SK-N-SH (cell line): ENCODE measurements around the gene RICTOR. TPM values are rescaled to one million over a fixed set of nuclear protein-coding genes. Genes with fewer than 3 reads are reported as not detected.

Experiments used
- CTCF ChIA-PET: fragments of 300-600, 350-600 bp; formaldehyde crosslinking; extraction: SDS; loops from one replicate; lab custom pipeline; 2021; lab: Yijun Ruan, JAX
- POLR2A ChIA-PET: fragments of 350-600 bp; sonication (Branson Sonifier 250); formaldehyde crosslinking; extraction: SDS; loops from one replicate; lab custom pipeline; 2020; ENCODE audit warnings: antibody characterized with exemption, inconsistent platforms; lab: Yijun Ruan, JAX
- DNase-seq: peaks from one replicate; pipeline ENCODE4 v3.0.0; 2012
- H2AFZ ChIP-seq: fragments of 200-600 bp; sonication (generic); 2 replicates; pipeline ENCODE4 v1.8.1; 2016; ENCODE audit warnings: antibody characterized with exemption, mild to moderate bottlenecking, low read depth
- H3F3A ChIP-seq: fragments of 200-600 bp; sonication (generic); replicated peaks from 2 replicates; pipeline ENCODE3; 2016; ENCODE audit warnings: antibody characterized with exemption, mild to moderate bottlenecking; ENCODE audit not compliant: insufficient read depth
- H3K27ac ChIP-seq, 2 experiments: fragments of 200-500 bp in 1 of 2; fragments of 200-600 bp in 1 of 2; sonication (Bioruptor generic) in 1 of 2; sonication (generic), shearing (Covaris generic) in 1 of 2; 2 replicates each; pipeline versions ENCODE4 v1.5.1 to v1.6.1; 2014 to 2016; ENCODE audit warnings: low read depth in 2 of 2, inconsistent platforms in 1 of 2, low read length in 1 of 2, mild to moderate bottlenecking in 1 of 2, mixed read lengths in 1 of 2
- H3K27me3 ChIP-seq: fragments of 200-600 bp; sonication (generic), shearing (Covaris generic); 2 replicates; pipeline ENCODE4 v1.6.1; 2016; ENCODE audit warnings: mixed run types; ENCODE audit not compliant: insufficient read depth
- H3K36me3 ChIP-seq, 2 experiments: fragments of 200-500 bp in 1 of 2; fragments of 200-600 bp in 1 of 2; sonication (Bioruptor generic) in 1 of 2; sonication (generic) in 1 of 2; replicated peaks in 1 of 2; 2 replicates each; pipeline versions ENCODE3 to v1.5.1; 2014 to 2016; ENCODE audit warnings: low read length in 1 of 2, mild to moderate bottlenecking in 1 of 2; ENCODE audit not compliant: insufficient read depth in 2 of 2, control insufficient read depth in 1 of 2
- H3K4me1 ChIP-seq, 2 experiments: fragments of 200-500 bp in 1 of 2; fragments of 200-600 bp in 1 of 2; sonication (Bioruptor generic) in 1 of 2; sonication (generic), shearing (Covaris generic) in 1 of 2; 2 replicates each; pipeline versions ENCODE4 v1.5.1 to v1.6.1; 2014 to 2016; ENCODE audit warnings: low read depth in 1 of 2, low read length in 1 of 2, mixed run types in 1 of 2; ENCODE audit not compliant: insufficient read depth in 2 of 2, control insufficient read depth in 1 of 2
- H3K4me2 ChIP-seq: fragments of 200-600 bp; sonication (generic), shearing (Covaris generic); 2 replicates; pipeline ENCODE4 v1.6.1; 2017; ENCODE audit warnings: mixed run types
- H3K4me3 ChIP-seq, 2 experiments: fragments of 200-500 bp in 1 of 2; fragments of 200-600 bp in 1 of 2; sonication (Bioruptor generic) in 1 of 2; sonication (generic), shearing (Covaris generic) in 1 of 2; 2 replicates each; pipeline versions ENCODE4 v1.5.1 to v1.8.1; 2014 to 2016; ENCODE audit warnings: low read depth in 2 of 2, inconsistent platforms in 1 of 2, low read length in 1 of 2, mild to moderate bottlenecking in 1 of 2, mixed read lengths in 1 of 2, moderate library complexity in 1 of 2
- H3K79me2 ChIP-seq: fragments of 200-600 bp; sonication (generic); 2 replicates; pipeline ENCODE4 v1.8.1; 2017; ENCODE audit warnings: mild to moderate bottlenecking; ENCODE audit not compliant: insufficient read depth
- H3K9ac ChIP-seq: fragments of 200-600 bp; sonication (generic); 2 replicates; pipeline ENCODE4 v1.6.1; 2017; ENCODE audit warnings: mixed run types
- H3K9me2 ChIP-seq: fragments of 200-600 bp; sonication (generic); 2 replicates; pipeline ENCODE4 v1.6.1; 2017; ENCODE audit warnings: mixed run types
- H3K9me3 ChIP-seq: fragments of 200-600 bp; sonication (generic); 2 replicates; pipeline ENCODE4 v1.6.1; 2017; ENCODE audit warnings: mixed run types, mild to moderate bottlenecking, moderate library complexity
- H4K20me1 ChIP-seq: fragments of 200-600 bp; sonication (generic); 2 replicates; pipeline ENCODE4 v1.6.1; 2017; ENCODE audit warnings: mild to moderate bottlenecking, mixed run types; ENCODE audit not compliant: insufficient read depth
- CHD2 ChIP-seq: fragments of 150-350 bp; IDR thresholded peaks from 2 replicates; pipeline ENCODE4 v1.6.1; 2018; ENCODE audit warnings: low read length; ENCODE audit not compliant: partially characterized antibody
- EP300 ChIP-seq, 2 experiments: IDR thresholded peaks; 2 replicates each; pipeline versions ENCODE4 v1.4.0 to v1.6.1; 2012; ENCODE audit warnings: borderline replicate concordance in 1 of 2, low read depth in 1 of 2, low read length in 1 of 2
- EZH2phosphoT487 ChIP-seq: fragments of 200-600 bp; sonication (generic); IDR thresholded peaks from 2 replicates; pipeline ENCODE4 v1.6.1; 2017; ENCODE audit warnings: low read depth, mixed run types, mild to moderate bottlenecking, antibody characterized with exemption, moderate library complexity, borderline replicate concordance
- FOSL2 ChIP-seq: IDR thresholded peaks from 2 replicates; pipeline ENCODE4 v1.4.0; 2012; ENCODE audit warnings: low read depth, mild to moderate bottlenecking, moderate library complexity, borderline replicate concordance
- GATA2 ChIP-seq: sonication (generic); formaldehyde crosslinking; IDR thresholded peaks from 2 replicates; pipeline ENCODE4 v1.5.0; 2020; ENCODE audit warnings: mild to moderate bottlenecking, missing genetic modification reagents
- MAX ChIP-seq: IDR thresholded peaks from 2 replicates; pipeline ENCODE4 v1.4.0; 2012; ENCODE audit warnings: low read depth
- NFIC ChIP-seq: IDR thresholded peaks from 2 replicates; pipeline ENCODE4 v1.4.0; 2012; ENCODE audit warnings: borderline replicate concordance
- NRF1 ChIP-seq: IDR thresholded peaks from 2 replicates; pipeline ENCODE4 v1.6.1; 2012; ENCODE audit warnings: low read depth, mild to moderate bottlenecking, low read length
- PBX3 ChIP-seq: IDR thresholded peaks from 2 replicates; pipeline ENCODE4; 2012
- RCOR1 ChIP-seq: fragments of 150-350 bp; IDR thresholded peaks from 2 replicates; pipeline ENCODE4 v1.6.1; 2017; ENCODE audit warnings: antibody characterized with exemption, low read length
- REST ChIP-seq: IDR thresholded peaks from 2 replicates; pipeline ENCODE4 v1.6.1; 2012; ENCODE audit warnings: mild to moderate bottlenecking, low read depth, low read length, moderate library complexity
- RXRA ChIP-seq: IDR thresholded peaks from 2 replicates; pipeline ENCODE4 v1.4.0; 2012; ENCODE audit warnings: low read depth, mild to moderate bottlenecking, borderline replicate concordance
- TCF12 ChIP-seq: IDR thresholded peaks from 2 replicates; pipeline ENCODE4 v1.4.0; 2012
- WGBS: methylation state at CpG from one replicate; pipeline ENCODE4 v1.1.6; 2017; ENCODE audit warnings: low lambda C conversion rate; 5-methylcytosine and 5-hydroxymethylcytosine counted together
- polyA plus RNA-seq, 3 experiments: library from polyadenylated mRNA; depleted of rRNA; stranded (reverse); fragments of >200 nt; gene quantifications; 2 replicates each; pipeline ENCODE4 v1.2.3, GENCODE V29; 2012
- TF ChIP-seq, protein P1 (sequence below): fragments of 150-350 bp; IDR thresholded peaks from 2 replicates; pipeline ENCODE4 v1.6.1; 2017; ENCODE audit warnings: antibody characterized with exemption, low read length, low read depth, borderline replicate concordance
- TF ChIP-seq, protein P2 (sequence below): IDR thresholded peaks from 2 replicates; pipeline ENCODE4 v1.4.0; 2012; ENCODE audit warnings: low read depth, borderline replicate concordance

RICTOR gene
- polyA plus RNA-seq, 1 of the 3 experiments (the other 2 are of a cell fraction): 1.6 TPM

DNA sequence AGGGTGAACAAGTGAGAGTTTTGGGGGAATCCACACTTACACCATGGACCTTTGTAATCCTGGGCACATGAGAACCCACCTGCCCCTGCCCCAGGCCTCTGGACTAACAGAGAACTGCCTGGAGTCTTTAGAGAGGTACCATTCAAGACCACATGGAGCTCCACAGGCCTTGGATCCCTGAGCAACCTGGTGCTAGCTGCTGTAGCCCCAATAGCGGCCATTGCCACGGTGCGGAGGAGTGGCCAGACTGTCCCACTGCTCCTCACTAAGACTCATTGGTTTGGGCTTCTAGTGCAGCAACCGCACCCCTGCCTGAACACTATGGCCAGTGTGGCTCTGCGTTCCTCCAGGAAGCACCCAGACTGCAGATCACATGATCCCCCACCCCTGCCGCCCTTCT is 182.6 kb downstream of the RICTOR start:
- CTCF ChIA-PET: interaction anchor here (0.6 to 1.4 kb wide), 2 partner anchors 14 to 450 kb away, joined by 3 read pairs; no protein-coding TSS in a partner anchor
- Histone ChIP-seq H3K4me2 (no peak overlapping the region), H2AFZ (no peak overlapping the region), H3K27ac (no peak overlapping the region), H3K36me3 (peaks cover 25 to 42% of the 10 kb centered on the region in 2 experiments), H3K9me3 (peaks cover 16% of the 10 kb centered on the region), H3K4me1 (no peaks in the 10 kb centered on the region), H3K27me3 (no peaks in the 10 kb centered on the region), H3K9me2 (peaks cover 4% of the 10 kb centered on the region; the same call in 1 of the 2 replicates), H3K79me2 (no peaks in the 10 kb centered on the region), H3F3A (peaks cover 3% of the 10 kb centered on the region), H3K4me3 (no peak overlapping the region), H4K20me1 (no peaks in the 10 kb centered on the region), H3K9ac (no peak overlapping the region)
- POLR2A ChIA-PET: no interaction called here
- no peak for DNase-seq
- no CpG with 5 or more reads among the region's 6 CpGs for WGBS
- TF ChIP-seq GATA2 (CRISPR knock-in tag) (no peak), RCOR1 (no peak), RXRA (no peak), EZH2phosphoT487 (no peak), PBX3 (no peak), NFIC (no peak), TCF12 (no peak), FOSL2 (no peak), NRF1 (no peak)
- TF ChIP-seq, protein P1, sequence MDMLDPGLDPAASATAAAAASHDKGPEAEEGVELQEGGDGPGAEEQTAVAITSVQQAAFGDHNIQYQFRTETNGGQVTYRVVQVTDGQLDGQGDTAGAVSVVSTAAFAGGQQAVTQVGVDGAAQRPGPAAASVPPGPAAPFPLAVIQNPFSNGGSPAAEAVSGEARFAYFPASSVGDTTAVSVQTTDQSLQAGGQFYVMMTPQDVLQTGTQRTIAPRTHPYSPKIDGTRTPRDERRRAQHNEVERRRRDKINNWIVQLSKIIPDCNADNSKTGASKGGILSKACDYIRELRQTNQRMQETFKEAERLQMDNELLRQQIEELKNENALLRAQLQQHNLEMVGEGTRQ: no peak

GRCh38 chr5:38889424-38889823 is 184.8 kb downstream of the RICTOR start:
- H3K36me3 ChIP-seq: peaks cover 46 to 57% of the 10 kb centered on the region in 2 experiments
- ChIA-PET CTCF (interaction anchor here (1.8 kb wide), 1 partner anchor 32 kb away, joined by 5 read pairs; no protein-coding TSS in a partner anchor), POLR2A (no interaction called here)
- H3K9me3 ChIP-seq: peaks cover 7% of the 10 kb centered on the region; the same call in 1 of the 2 replicates
- H3F3A ChIP-seq: peaks cover under 1% of the 10 kb centered on the region
- H4K20me1 ChIP-seq: no peaks in the 10 kb centered on the region
- H3K4me1 ChIP-seq: no peaks in the 10 kb centered on the region
- TF ChIP-seq REST: no peak
- TF ChIP-seq EP300 (IDR thresholded peaks at IDR 0.05; ENCODE audit: borderline replicate concordance in 1 of 2, low read depth in 1 of 2, low read length in 1 of 2): no peak
- no peak for TF ChIP-seq CHD2
- TF ChIP-seq MAX: no peak
- no peak for TF ChIP-seq RXRA
- TF ChIP-seq, protein P2, sequence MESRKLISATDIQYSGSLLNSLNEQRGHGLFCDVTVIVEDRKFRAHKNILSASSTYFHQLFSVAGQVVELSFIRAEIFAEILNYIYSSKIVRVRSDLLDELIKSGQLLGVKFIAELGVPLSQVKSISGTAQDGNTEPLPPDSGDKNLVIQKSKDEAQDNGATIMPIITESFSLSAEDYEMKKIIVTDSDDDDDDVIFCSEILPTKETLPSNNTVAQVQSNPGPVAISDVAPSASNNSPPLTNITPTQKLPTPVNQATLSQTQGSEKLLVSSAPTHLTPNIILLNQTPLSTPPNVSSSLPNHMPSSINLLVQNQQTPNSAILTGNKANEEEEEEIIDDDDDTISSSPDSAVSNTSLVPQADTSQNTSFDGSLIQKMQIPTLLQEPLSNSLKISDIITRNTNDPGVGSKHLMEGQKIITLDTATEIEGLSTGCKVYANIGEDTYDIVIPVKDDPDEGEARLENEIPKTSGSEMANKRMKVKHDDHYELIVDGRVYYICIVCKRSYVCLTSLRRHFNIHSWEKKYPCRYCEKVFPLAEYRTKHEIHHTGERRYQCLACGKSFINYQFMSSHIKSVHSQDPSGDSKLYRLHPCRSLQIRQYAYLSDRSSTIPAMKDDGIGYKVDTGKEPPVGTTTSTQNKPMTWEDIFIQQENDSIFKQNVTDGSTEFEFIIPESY: no peak
- H3K4me3 ChIP-seq: no peak overlapping the region
- peaks cover 4% of the 10 kb centered on the region; the same call in 1 of the 2 replicates for H3K9me2 ChIP-seq
- H3K79me2 ChIP-seq: no peaks in the 10 kb centered on the region
- no peak overlapping the region for H3K4me2 ChIP-seq
- DNase-seq: no peak
- H2AFZ ChIP-seq: no peak overlapping the region
- no peaks in the 10 kb centered on the region for H3K27me3 ChIP-seq
- no peak overlapping the region for H3K9ac ChIP-seq
- H3K27ac ChIP-seq: no peak overlapping the region
- WGBS: 63% methylated on average over 1 of the region's 1 CpG
